HepG2 (cell line): ENCODE data around the gene HNRNPA0. TPM values are rescaled to one million over a fixed set of nuclear protein-coding genes. Genes with fewer than 3 reads are reported as not detected.

Experiments used
- MAF1 ChIP-seq: sonication (generic); formaldehyde crosslinking; IDR thresholded peaks from 2 replicates; pipeline ENCODE4 v1.5.0; 2020; ENCODE audit warnings: missing genetic modification reagents, borderline replicate concordance
- PRPF4 ChIP-seq: fragments of 200-400 bp; formaldehyde crosslinking; IDR thresholded peaks from 2 replicates; pipeline ENCODE4 v1.6.1; 2016; ENCODE audit warnings: low read length, low read depth; ENCODE audit not compliant: poor library complexity, severe bottlenecking
- REL ChIP-seq: sonication (generic); formaldehyde crosslinking; conservative IDR thresholded peaks from 2 replicates; pipeline ENCODE4 v1.8.0; 2022; ENCODE audit warnings: mild to moderate bottlenecking, missing genetic modification reagents, moderate library complexity
- SIN3A ChIP-seq: IDR thresholded peaks from 2 replicates; pipeline ENCODE4 v1.6.1; 2011; ENCODE audit warnings: low read depth, mild to moderate bottlenecking, control low read depth, low read length, borderline replicate concordance
- SNAI1 ChIP-seq: sonication (generic); formaldehyde crosslinking; IDR thresholded peaks from 2 replicates; pipeline ENCODE4 v1.5.0; 2020; ENCODE audit warnings: mild to moderate bottlenecking, missing genetic modification reagents, borderline replicate concordance
- TAF1 ChIP-seq: sonication (generic); formaldehyde crosslinking; IDR thresholded peaks from 2 replicates; pipeline ENCODE4 v1.4.0; 2020; ENCODE audit warnings: missing genetic modification reagents
- TOE1 ChIP-seq: sonication (generic); formaldehyde crosslinking; IDR thresholded peaks from 2 replicates; pipeline ENCODE4 v1.4.0; 2020; ENCODE audit warnings: mild to moderate bottlenecking, missing genetic modification reagents
- ZFP37 ChIP-seq: sonication (generic); formaldehyde crosslinking; IDR thresholded peaks from 2 replicates; pipeline ENCODE4 v1.4.0; 2020; ENCODE audit warnings: missing genetic modification reagents, borderline replicate concordance
- ZNF337 ChIP-seq: sonication (generic); formaldehyde crosslinking; IDR thresholded peaks from 2 replicates; pipeline ENCODE4 v1.5.1; 2020; ENCODE audit warnings: missing genetic modification reagents, low read depth, mild to moderate bottlenecking, borderline replicate concordance
- ZNF468 ChIP-seq: sonication (generic); formaldehyde crosslinking; IDR thresholded peaks from 2 replicates; pipeline ENCODE4 v1.8.0; 2022; ENCODE audit warnings: mild to moderate bottlenecking, moderate library complexity, missing genetic modification reagents
- ZNF777 ChIP-seq: sonication (generic); formaldehyde crosslinking; IDR thresholded peaks from 2 replicates; pipeline ENCODE4 v1.4.0; 2020; ENCODE audit warnings: missing genetic modification reagents
- ZNF780A ChIP-seq: sonication (generic); formaldehyde crosslinking; IDR thresholded peaks from 2 replicates; pipeline ENCODE4 v1.8.0; 2022; ENCODE audit warnings: mild to moderate bottlenecking, missing genetic modification reagents, moderate library complexity
- ZSCAN29 ChIP-seq: sonication (generic); formaldehyde crosslinking; conservative IDR thresholded peaks from 2 replicates; pipeline ENCODE4 v1.4.0; 2020; ENCODE audit warnings: mild to moderate bottlenecking, missing genetic modification reagents
- polyA plus RNA-seq, 8 experiments: library from polyadenylated mRNA; depleted of rRNA in 3 of 8; stranded (reverse) in 7 of 8; unstranded in 1 of 8; fragments of >200 nt; fragmentation: Illumina TruSeq in 4 of 8; extraction: Trizol in 4 of 8; gene quantifications; 2 replicates each; pipeline versions ENCODE4 v1.2.1 to v1.2.3, GENCODE V29; 2011 to 2016; ENCODE audit warnings: low read depth in 4 of 8, missing spikeins in 1 of 8, mixed read lengths in 1 of 8; ENCODE audit not compliant: insufficient read depth in 1 of 8
- total RNA-seq, 5 experiments: library from RNA; depleted of rRNA; stranded (reverse); fragments of >200 nt; fragmentation: Illumina TruSeq; extraction: Trizol; gene quantifications; 2 replicates each; pipeline ENCODE4 v1.2.3, GENCODE V29; 2016; ENCODE audit warnings: low read depth in 1 of 5
- TF ChIP-seq, protein P1 (sequence below), 2 experiments: fragments of 450-650 bp in 1 of 2; sonication (generic) in 1 of 2; formaldehyde crosslinking in 1 of 2; IDR thresholded peaks; 2 replicates each; pipeline versions ENCODE4 v1.6.1 to v1.8.0; 2016 to 2022; ENCODE audit warnings: antibody characterized with exemption in 1 of 2, mild to moderate bottlenecking in 1 of 2, missing genetic modification reagents in 1 of 2
- TF ChIP-seq, protein P2 (sequence below): sonication (generic); formaldehyde crosslinking; IDR thresholded peaks from 2 replicates; pipeline ENCODE4 v1.4.0; 2020; ENCODE audit warnings: missing genetic modification reagents
- TF ChIP-seq, protein P3 (sequence below): sonication (generic); formaldehyde crosslinking; IDR thresholded peaks from 2 replicates; pipeline ENCODE4 v1.5.0; 2020; ENCODE audit warnings: missing genetic modification reagents

HNRNPA0 gene
- total and polyA plus RNA-seq, 2 of the 13 experiments (the other 11 are each of a cell fraction or from before 2014, with no cell fraction given) = 9.0 to 12.9 TPM

DNA sequence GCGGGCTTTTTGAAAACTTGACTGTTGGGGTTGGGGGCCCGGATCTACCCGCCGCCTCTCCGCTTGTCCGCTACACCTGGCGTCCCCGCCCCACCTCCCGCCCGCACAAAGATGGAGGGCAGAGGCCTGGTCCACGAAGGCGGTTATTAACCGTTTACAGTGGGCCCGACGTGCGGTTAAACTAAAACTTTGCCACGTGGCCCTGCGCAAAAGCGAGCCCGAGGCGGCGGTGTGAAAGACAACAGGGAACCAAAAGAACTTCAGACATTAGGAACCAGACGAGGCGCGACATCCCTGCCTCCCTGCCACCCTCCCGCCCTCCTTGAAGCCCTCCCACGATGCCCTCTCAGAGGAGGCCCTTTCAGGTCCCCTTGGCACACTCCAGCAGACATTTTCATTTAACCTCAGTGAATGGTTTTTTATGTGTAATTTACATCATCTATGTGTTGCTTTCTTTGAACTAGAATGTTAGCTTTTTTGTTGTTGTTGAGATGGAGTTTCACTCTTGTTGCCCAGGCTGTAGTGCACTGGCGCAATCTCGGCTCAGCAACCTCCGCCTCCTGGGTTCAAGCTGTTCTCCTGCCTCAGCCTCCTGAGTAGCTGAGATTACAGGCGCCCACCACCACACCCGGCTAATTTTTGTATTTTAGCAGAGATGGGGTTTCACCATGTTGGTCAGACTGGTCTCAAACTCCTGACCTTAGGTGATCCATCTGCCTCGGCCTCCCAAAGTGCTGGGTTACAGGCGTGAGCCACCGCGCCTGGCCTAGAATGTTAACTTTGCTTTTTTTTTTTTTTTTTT, 999 bp upstream of the HNRNPA0 start (continued):
- TF ChIP-seq, protein P1, sequence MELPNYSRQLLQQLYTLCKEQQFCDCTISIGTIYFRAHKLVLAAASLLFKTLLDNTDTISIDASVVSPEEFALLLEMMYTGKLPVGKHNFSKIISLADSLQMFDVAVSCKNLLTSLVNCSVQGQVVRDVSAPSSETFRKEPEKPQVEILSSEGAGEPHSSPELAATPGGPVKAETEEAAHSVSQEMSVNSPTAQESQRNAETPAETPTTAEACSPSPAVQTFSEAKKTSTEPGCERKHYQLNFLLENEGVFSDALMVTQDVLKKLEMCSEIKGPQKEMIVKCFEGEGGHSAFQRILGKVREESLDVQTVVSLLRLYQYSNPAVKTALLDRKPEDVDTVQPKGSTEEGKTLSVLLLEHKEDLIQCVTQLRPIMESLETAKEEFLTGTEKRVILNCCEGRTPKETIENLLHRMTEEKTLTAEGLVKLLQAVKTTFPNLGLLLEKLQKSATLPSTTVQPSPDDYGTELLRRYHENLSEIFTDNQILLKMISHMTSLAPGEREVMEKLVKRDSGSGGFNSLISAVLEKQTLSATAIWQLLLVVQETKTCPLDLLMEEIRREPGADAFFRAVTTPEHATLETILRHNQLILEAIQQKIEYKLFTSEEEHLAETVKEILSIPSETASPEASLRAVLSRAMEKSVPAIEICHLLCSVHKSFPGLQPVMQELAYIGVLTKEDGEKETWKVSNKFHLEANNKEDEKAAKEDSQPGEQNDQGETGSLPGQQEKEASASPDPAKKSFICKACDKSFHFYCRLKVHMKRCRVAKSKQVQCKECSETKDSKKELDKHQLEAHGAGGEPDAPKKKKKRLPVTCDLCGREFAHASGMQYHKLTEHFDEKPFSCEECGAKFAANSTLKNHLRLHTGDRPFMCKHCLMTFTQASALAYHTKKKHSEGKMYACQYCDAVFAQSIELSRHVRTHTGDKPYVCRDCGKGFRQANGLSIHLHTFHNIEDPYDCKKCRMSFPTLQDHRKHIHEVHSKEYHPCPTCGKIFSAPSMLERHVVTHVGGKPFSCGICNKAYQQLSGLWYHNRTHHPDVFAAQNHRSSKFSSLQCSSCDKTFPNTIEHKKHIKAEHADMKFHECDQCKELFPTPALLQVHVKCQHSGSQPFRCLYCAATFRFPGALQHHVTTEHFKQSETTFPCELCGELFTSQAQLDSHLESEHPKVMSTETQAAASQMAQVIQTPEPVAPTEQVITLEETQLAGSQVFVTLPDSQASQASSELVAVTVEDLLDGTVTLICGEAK (IDR thresholded peaks at IDR 0.05) = no peak
- TF ChIP-seq, protein P1 (CRISPR knock-in tag; IDR thresholded peaks at IDR 0.05) = no peak
- TF ChIP-seq ZNF777 (0 out of 2 replicates have a peak, but pooled peaks have one; percentile 25), PRPF4 (no peak), SNAI1 (CRISPR knock-in tag) (no peak), MAF1 (CRISPR knock-in tag) (no peak), ZNF468 (CRISPR knock-in tag) (no peak), TOE1 (no peak), TAF1 (CRISPR knock-in tag) (no peak), REL (no peak), ZFP37 (no peak), SIN3A (no peak), ZNF337 (no peak), ZNF780A (CRISPR knock-in tag) (0 out of 2 replicates have a peak, but pooled peaks have one; percentile 64), ZSCAN29 (CRISPR knock-in tag) (peak; percentile 5; the same call in 1 of the 2 replicates)
- TF ChIP-seq, protein P2, sequence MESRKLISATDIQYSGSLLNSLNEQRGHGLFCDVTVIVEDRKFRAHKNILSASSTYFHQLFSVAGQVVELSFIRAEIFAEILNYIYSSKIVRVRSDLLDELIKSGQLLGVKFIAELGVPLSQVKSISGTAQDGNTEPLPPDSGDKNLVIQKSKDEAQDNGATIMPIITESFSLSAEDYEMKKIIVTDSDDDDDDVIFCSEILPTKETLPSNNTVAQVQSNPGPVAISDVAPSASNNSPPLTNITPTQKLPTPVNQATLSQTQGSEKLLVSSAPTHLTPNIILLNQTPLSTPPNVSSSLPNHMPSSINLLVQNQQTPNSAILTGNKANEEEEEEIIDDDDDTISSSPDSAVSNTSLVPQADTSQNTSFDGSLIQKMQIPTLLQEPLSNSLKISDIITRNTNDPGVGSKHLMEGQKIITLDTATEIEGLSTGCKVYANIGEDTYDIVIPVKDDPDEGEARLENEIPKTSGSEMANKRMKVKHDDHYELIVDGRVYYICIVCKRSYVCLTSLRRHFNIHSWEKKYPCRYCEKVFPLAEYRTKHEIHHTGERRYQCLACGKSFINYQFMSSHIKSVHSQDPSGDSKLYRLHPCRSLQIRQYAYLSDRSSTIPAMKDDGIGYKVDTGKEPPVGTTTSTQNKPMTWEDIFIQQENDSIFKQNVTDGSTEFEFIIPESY (CRISPR knock-in tag) = no peak
- TF ChIP-seq, protein P3, sequence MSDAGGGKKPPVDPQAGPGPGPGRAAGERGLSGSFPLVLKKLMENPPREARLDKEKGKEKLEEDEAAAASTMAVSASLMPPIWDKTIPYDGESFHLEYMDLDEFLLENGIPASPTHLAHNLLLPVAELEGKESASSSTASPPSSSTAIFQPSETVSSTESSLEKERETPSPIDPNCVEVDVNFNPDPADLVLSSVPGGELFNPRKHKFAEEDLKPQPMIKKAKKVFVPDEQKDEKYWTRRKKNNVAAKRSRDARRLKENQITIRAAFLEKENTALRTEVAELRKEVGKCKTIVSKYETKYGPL (CRISPR knock-in tag) = no peak
